ENCODE measurements around the gene MRGPRX1.
"Not testable (repeated sequence)": the region's sequence is repeated elsewhere in the genome, so short reads cannot be mapped to it uniquely, and the experiment has no call there.

DNA sequence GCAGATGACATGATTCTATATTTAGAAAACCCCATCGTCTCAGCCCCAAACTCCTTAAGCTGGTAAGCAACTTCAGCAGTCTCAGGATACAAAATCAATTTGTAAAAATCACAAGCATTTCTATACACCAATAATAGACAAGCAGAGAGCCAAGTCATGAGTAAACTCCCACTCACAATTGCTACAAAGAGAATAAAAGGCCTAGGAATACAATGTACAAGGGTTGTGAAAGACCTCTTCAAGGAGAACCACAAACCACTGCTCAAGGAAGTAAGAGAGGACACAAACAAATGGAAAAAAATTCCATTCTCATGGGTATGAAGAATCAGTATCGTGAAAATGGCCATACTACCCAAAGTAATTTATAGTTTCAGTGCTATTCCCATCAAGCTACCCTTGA lies 13.8 kb downstream of the MRGPRX1 start:
- not testable (repeated sequence) for TF ChIP-seq CTCF, POLR2A (IDR thresholded peaks at IDR 0.05)
